Measurements from ENCODE around the gene MBOAT2.

The MBOAT2 gene

DNA sequence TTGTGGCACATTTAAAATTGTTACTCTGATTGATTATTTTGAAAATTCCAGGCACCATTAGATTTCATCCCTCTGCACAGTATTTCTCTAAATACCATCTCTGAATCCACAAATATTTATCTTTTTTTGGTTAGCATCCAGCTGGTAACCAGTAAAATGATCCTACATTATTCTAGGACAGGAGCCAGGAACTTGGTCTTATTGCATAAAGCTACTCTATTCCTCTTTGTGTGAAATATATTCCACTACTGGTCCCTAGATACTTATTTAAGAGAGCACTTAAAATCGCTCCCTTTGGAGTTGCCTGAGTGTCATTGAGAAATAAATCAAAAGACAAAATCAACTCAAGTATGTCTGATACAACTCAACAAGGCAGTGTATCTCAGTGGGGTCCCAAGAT is 7.4 kb upstream of the MBOAT2 start:
- Histone ChIP-seq H3K9me3 (ENCODE audit: control insufficient read depth, insufficient read depth, low read length) (no peaks in the 10 kb centered on the region), H3K79me2 (ENCODE audit: control insufficient read depth, low read length) (no peaks in the 10 kb centered on the region), H3K36me3 (ENCODE audit: control insufficient read depth, low read length) (no peaks in the 10 kb centered on the region), H3K27ac (ENCODE audit: low read depth, low read length) (no peak overlapping the region), H3K27me3 (ENCODE audit: control insufficient read depth, low read length) (no peaks in the 10 kb centered on the region), H4K20me1 (ENCODE audit: control insufficient read depth, insufficient read depth, low read depth, low read length) (no peaks in the 10 kb centered on the region), H3K4me1 (ENCODE audit: control insufficient read depth, low read length) (no peaks in the 10 kb centered on the region), H3K9me2 (replicated peaks; ENCODE audit: control insufficient read depth, low read length) (no peaks in the 10 kb centered on the region), H3K4me2 (ENCODE audit: low read length) (no peak overlapping the region), H3K4me3 (ENCODE audit: low read length) (no peak overlapping the region), H3F3A (ENCODE audit: control insufficient read depth, insufficient read depth) (no peaks in the 10 kb centered on the region)
- TF ChIP-seq EZH2phosphoT487 (IDR thresholded peaks at IDR 0.05; ENCODE audit: borderline replicate concordance, low read length): no peak
- TF ChIP-seq, protein P1, sequence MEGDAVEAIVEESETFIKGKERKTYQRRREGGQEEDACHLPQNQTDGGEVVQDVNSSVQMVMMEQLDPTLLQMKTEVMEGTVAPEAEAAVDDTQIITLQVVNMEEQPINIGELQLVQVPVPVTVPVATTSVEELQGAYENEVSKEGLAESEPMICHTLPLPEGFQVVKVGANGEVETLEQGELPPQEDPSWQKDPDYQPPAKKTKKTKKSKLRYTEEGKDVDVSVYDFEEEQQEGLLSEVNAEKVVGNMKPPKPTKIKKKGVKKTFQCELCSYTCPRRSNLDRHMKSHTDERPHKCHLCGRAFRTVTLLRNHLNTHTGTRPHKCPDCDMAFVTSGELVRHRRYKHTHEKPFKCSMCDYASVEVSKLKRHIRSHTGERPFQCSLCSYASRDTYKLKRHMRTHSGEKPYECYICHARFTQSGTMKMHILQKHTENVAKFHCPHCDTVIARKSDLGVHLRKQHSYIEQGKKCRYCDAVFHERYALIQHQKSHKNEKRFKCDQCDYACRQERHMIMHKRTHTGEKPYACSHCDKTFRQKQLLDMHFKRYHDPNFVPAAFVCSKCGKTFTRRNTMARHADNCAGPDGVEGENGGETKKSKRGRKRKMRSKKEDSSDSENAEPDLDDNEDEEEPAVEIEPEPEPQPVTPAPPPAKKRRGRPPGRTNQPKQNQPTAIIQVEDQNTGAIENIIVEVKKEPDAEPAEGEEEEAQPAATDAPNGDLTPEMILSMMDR (IDR thresholded peaks at IDR 0.05; ENCODE audit: low read depth, low read length, poor library complexity, severe bottlenecking): no peak

GRCh38 chr2:9008951-9009664 is 5.6 kb upstream of the MBOAT2 start:
- H3K36me3 ChIP-seq (ENCODE audit: control insufficient read depth, low read length): no peaks in the 10 kb centered on the region
- H4K20me1 ChIP-seq (ENCODE audit: control insufficient read depth, insufficient read depth, low read depth, low read length): no peaks in the 10 kb centered on the region
- no peaks in the 10 kb centered on the region for H3K9me2 ChIP-seq (replicated peaks; ENCODE audit: control insufficient read depth, low read length)
- peaks cover 7% of the 10 kb centered on the region for H3K4me1 ChIP-seq (ENCODE audit: control insufficient read depth, low read length)
- no peaks in the 10 kb centered on the region for H3K9me3 ChIP-seq (ENCODE audit: control insufficient read depth, insufficient read depth, low read length)
- H3K27me3 ChIP-seq (ENCODE audit: control insufficient read depth, low read length): no peaks in the 10 kb centered on the region
- H3F3A ChIP-seq (ENCODE audit: control insufficient read depth, insufficient read depth): no peaks in the 10 kb centered on the region
- H3K4me2 ChIP-seq (ENCODE audit: low read length): no peak overlapping the region
- H3K4me3 ChIP-seq (ENCODE audit: low read length): no peak overlapping the region
- no peak for TF ChIP-seq EZH2phosphoT487 (IDR thresholded peaks at IDR 0.05; ENCODE audit: borderline replicate concordance, low read length)
- TF ChIP-seq, protein P1 (IDR thresholded peaks at IDR 0.05; ENCODE audit: low read depth, low read length, poor library complexity, severe bottlenecking): no peak
- no peak overlapping the region for H3K27ac ChIP-seq (ENCODE audit: low read depth, low read length)
- no peaks in the 10 kb centered on the region for H3K79me2 ChIP-seq (ENCODE audit: control insufficient read depth, low read length)

- H4K20me1 ChIP-seq (ENCODE audit: control insufficient read depth, insufficient read depth, low read depth, low read length): no peaks in the 10 kb centered on the region
- no peaks in the 10 kb centered on the region for H3K27me3 ChIP-seq (ENCODE audit: control insufficient read depth, low read length)
- no peak overlapping the region for H3K4me2 ChIP-seq (ENCODE audit: low read length)
- no peak overlapping the region for H3K4me3 ChIP-seq (ENCODE audit: low read length)
- peaks cover 26% of the 10 kb centered on the region for H3K4me1 ChIP-seq (ENCODE audit: control insufficient read depth, low read length)
- TF ChIP-seq, protein P1 (IDR thresholded peaks at IDR 0.05; ENCODE audit: low read depth, low read length, poor library complexity, severe bottlenecking): no peak
- TF ChIP-seq EZH2phosphoT487 (IDR thresholded peaks at IDR 0.05; ENCODE audit: borderline replicate concordance, low read length): no peak
- H3K79me2 ChIP-seq (ENCODE audit: control insufficient read depth, low read length): peaks cover 19% of the 10 kb centered on the region
- peaks cover 3% of the 10 kb centered on the region; the same call in 1 of the 2 replicates for H3F3A ChIP-seq (ENCODE audit: control insufficient read depth, insufficient read depth)
- H3K36me3 ChIP-seq (ENCODE audit: control insufficient read depth, low read length): no peaks in the 10 kb centered on the region
- H3K9me2 ChIP-seq (replicated peaks; ENCODE audit: control insufficient read depth, low read length): no peaks in the 10 kb centered on the region
- no peaks in the 10 kb centered on the region for H3K9me3 ChIP-seq (ENCODE audit: control insufficient read depth, insufficient read depth, low read length)
- no peak overlapping the region for H3K27ac ChIP-seq (ENCODE audit: low read depth, low read length)
These were observed 2.9 kb upstream of the MBOAT2 start for GRCh38 chr2:9006368-9006767.
